HG03039 (cell line): ENCODE measurements around the gene MIS12.

ENCODE experiments used
- ATAC-seq: cut with Tn5 transposase; IDR thresholded peaks from one replicate; pipeline ENCODE4 v1.9.1; 2021; ENCODE audit warnings: mild to moderate bottlenecking, moderate library complexity; ENCODE audit not compliant: unreplicated experiment

MIS12 gene

DNA sequence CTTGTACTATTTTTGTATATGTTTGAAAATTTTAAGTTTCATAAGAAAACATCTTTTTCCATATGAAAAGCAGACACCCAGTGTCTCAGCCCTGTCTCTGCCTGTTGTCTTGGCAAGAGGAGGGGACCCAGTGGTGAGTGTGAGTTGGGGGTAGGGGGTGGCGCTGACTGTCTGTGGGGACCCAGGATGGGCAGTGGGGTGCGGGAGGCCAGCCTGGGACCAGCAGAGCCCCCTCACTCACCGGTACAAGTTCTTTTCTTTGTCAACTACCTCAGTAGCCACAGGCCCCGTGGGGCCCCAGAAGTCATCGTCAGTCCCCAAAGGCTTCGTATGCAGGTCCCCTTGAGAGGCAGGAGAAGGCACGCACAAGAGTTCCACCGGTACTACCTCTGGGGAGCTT, 46.2 kb downstream of the MIS12 start:
- no peak for ATAC-seq

DNA sequence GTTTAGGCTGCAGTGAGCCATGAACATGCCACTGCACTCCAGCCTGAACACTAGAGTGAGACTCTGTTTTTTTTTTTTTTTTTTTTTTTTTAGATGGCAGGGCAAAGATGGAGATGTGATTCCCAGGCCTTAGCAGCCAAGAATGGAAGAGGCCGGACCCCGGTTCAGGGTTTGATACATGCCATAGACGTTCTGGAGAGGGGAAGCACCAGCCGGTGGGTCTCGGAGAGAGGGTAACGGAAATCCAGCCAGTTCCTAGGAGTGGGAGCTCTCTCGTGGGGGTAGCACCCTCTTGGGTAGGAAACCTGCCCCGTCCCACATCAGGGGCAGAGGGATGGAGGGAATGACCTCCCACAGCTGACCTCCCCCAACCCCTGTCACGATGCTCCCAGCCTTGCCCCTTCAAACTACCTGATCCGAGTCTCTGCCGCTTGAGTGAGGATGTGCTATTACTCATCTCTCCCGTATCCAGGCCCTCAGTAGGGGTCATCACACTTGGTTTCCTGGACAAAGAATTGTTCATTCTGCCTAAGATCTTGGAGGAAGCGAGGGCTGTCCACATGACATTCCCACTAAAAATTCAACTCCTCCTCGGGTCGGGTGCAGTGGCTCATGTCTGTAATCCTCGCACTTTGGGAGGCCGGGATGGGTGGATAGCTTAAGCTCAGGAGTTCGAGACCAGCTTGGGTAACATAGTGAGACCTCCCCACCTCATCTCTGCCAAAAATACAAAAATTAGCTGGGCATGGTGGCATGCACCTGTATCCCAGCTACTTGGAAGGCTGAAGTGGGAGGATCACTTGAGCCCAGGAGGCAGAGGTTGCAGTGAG, 47.3 kb downstream of the MIS12 start:
- no peak for ATAC-seq

- no peak for ATAC-seq
Measured at GRCh38 chr17:5535436-5535835, 49.1 kb downstream of the MIS12 start.

DNA sequence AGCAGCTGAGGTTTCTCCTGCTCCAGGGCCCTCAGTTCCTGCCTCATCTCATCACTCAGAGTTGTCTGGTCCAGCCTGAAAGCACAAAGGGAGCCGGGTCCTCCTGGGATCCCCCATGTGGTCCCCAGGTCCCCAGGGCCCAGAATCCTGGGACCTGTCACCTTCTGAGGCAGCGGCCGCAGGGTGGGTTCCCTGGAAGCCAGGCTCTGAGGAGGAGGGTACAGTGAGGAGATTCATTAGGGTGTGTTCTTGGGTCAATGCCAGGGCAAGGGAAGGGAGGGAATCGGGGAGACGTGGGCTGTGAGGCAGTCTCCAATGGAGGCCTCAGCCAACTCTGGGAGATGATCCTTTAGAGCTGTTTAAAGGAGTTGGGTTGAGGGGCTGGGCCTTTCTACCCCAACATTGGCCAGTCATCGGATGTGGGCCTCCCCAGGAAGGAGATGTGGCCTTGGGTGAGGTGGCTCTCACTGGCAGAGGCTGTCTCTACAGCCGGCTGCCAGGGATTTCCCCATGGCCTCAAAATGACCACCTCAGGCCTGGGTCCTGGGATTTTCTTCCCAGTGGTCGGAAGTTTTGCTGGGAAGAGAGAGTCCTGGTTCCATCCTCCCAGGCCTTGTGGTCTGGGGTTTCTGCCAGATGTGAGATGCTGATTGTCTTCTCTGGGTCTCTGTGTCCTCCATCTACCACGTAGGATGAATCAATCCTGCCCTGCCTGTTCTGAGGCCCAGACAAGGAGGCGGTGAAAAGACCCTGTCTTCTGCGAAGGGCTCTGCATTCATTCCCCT, 50.7 kb downstream of the MIS12 start:
- no peak for ATAC-seq

- no peak for ATAC-seq
Measured at GRCh38 chr17:5539286-5539685, 52.9 kb downstream of the MIS12 start.

GRCh38 chr17:5540321-5540720, 54.0 kb downstream of the MIS12 start:
- ATAC-seq = no peak
